Measurements from ENCODE around the gene TCN2.

Gene TCN2

DNA sequence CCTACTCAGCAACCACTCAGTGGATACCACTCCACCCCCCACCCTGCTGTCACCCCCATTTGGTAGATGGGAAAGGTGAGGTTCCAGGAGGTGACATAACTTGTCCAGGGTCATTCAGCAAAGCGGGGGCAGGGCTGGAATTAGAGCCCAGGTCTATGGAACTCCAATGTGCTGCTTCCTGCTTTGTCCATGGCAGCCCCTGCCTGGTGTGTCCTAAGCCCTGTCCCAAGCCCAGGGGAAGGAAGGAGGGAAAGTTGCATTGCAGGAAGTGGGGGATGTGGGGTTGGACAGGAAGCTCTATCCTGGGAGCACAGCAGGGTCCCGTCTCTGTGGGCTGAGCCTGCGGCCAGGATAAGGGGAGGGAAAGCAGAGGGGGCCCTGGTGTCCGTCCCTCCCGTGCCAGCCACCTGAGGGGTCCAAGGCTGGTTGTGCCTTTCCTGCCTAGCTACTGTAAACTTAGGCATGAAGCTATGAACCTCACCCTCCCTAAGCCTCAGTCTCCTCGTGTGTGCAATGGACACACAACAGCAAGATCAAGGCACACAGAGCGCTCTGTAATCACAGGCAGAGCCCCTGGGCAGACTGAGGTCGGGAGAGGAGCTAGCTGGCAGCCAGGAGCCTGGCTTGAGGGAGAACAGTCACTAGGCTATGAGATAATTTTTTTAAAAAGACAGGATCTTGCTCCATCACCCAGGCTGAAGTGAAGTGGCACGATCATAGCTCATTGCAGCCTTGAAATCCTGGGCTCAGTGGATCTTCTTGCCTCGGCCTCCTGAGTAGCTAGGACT lies 45.4 kb upstream of the TCN2 start:
- H4K8ac ChIP-seq (ENCODE audit: low read depth, low read length) = peak overlapping the region; percentile 1

DNA sequence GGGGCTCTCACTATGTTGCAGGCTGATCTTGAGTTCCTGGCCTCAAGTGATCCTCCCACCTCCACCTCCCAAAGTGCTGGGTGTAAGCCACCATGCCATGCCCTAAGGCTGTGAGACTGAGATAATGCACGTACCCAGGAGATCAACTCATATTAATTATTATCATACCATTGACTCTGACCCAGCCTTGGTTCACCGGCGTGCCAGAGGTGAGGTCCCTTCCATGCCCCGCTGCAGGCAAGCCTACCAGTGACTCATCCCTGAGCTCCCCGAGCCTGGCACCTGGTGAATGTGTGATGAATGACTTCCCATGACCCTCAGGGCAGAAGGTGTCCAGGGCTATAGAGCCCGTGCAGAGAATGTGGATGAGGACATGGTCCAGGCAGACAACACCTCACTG lies 44.6 kb upstream of the TCN2 start:
- DNase-seq = peak; percentile 19 to 50

More for the DNA sequence above, 45.4 kb upstream of the TCN2 start:
- H2AK5ac ChIP-seq (ENCODE audit: low read length) = no peak overlapping the region
- no peaks in the 10 kb centered on the region for H3K79me1 ChIP-seq (ENCODE audit: low read length)
- peaks cover 1% of the 10 kb centered on the region for H3K9me3 ChIP-seq (ENCODE audit: insufficient read depth, low read depth, low read length)
- no CpG with 5 or more reads among the region's 10 CpGs for WGBS (ENCODE audit: extremely low coverage, insufficient coverage, insufficient read length)
- H2BK12ac ChIP-seq (ENCODE audit: low read length) = no peak overlapping the region
- H3K9ac ChIP-seq (ENCODE audit: low read length) = peak overlapping the region; percentile 3
- no peaks in the 10 kb centered on the region for H3K79me2 ChIP-seq (ENCODE audit: control insufficient read depth, insufficient read depth, low read length, poor library complexity)
- H3K4me3 ChIP-seq (ENCODE audit: low read depth, low read length) = no peak overlapping the region
- no peak overlapping the region for H3K23ac ChIP-seq (ENCODE audit: low read length)
- H2BK5ac ChIP-seq (ENCODE audit: low read depth, low read length, poor library complexity) = no peak overlapping the region
- no peak overlapping the region for H3K14ac ChIP-seq (ENCODE audit: low read length)
- H3K4me1 ChIP-seq (ENCODE audit: control insufficient read depth in 1 of 2, insufficient read depth in 2 of 2, low read length in 2 of 2) = peaks cover 0 to 10% of the 10 kb centered on the region in 2 experiments
- H3K27me3 ChIP-seq (ENCODE audit: insufficient read depth, low read length) = no peaks in the 10 kb centered on the region
- no peak overlapping the region for H2BK120ac ChIP-seq (ENCODE audit: insufficient read depth, low read length, poor library complexity)
- H3K18ac ChIP-seq (ENCODE audit: low read length) = no peak overlapping the region
- H4K91ac ChIP-seq (ENCODE audit: low read depth, low read length) = peak overlapping the region; percentile 39
- H3K4me2 ChIP-seq (ENCODE audit: low read length) = no peak overlapping the region
- no peak overlapping the region for H2AFZ ChIP-seq (ENCODE audit: insufficient read depth, low read length, poor library complexity)
- no peaks in the 10 kb centered on the region for H3K36me3 ChIP-seq (ENCODE audit: control insufficient read depth in 1 of 2, insufficient read depth in 2 of 2, low read length in 2 of 2)
- H3K27ac ChIP-seq (ENCODE audit: low read depth, low read length) = no peak overlapping the region
- no peak for DNase-seq
- no peak overlapping the region for H3K4ac ChIP-seq (ENCODE audit: low read depth, low read length)
- H4K12ac ChIP-seq (ENCODE audit: low read depth, low read length) = no peak overlapping the region

DNA sequence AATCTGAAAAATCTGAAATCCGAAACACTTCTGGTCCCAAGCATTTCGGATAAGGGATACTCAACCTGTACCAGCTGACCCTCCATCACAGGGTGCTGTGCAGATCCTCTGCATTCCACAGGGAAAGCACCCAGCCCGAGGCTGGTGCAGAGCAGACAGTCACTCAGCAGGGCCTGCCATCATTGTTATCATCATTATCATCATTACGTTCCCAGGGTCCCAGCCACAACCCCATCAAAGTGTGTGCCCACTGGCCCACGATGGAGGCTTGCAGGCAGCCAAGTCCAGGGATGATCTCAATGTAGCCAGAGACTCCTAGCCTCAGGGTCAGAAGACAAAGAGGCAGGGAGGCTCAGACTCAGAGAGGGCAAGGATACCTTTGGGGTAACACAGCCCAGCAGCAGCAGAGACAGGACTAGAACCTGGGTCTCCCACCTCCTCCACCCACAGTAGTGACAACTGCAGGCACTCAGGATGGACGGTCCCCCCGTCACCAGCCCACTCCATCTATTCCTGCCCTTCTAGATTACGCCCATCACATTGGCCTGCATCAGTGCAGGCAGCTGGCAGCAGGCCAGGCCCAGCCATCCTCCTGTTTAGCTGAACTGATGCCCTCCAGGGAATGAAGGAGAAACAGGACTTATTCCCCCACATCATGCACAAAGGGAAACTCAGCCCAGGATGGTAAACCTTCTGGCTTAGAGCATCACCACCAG lies 42.8 kb upstream of the TCN2 start:
- Histone ChIP-seq H3K4ac (ENCODE audit: low read depth, low read length) (no peak overlapping the region), H3K27ac (ENCODE audit: low read depth, low read length) (no peak overlapping the region), H3K9ac (ENCODE audit: low read length) (no peak overlapping the region), H4K91ac (ENCODE audit: low read depth, low read length) (no peak overlapping the region), H2AK5ac (ENCODE audit: low read length) (no peak overlapping the region), H4K12ac (ENCODE audit: low read depth, low read length) (no peak overlapping the region), H3K23ac (ENCODE audit: low read length) (no peak overlapping the region), H2BK12ac (ENCODE audit: low read length) (no peak overlapping the region), H3K9me3 (ENCODE audit: insufficient read depth, low read depth, low read length) (no peaks in the 10 kb centered on the region), H3K79me2 (ENCODE audit: control insufficient read depth, insufficient read depth, low read length, poor library complexity) (no peaks in the 10 kb centered on the region), H2BK120ac (ENCODE audit: insufficient read depth, low read length, poor library complexity) (no peak overlapping the region), H3K4me3 (ENCODE audit: low read depth, low read length) (no peak overlapping the region), H3K4me1 (ENCODE audit: control insufficient read depth in 1 of 2, insufficient read depth in 2 of 2, low read length in 2 of 2) (peaks cover 0 to 10% of the 10 kb centered on the region in 2 experiments), H2BK5ac (ENCODE audit: low read depth, low read length, poor library complexity) (no peak overlapping the region), H4K8ac (ENCODE audit: low read depth, low read length) (no peak overlapping the region), H3K14ac (ENCODE audit: low read length) (no peak overlapping the region), H3K4me2 (ENCODE audit: low read length) (no peak overlapping the region), H2AFZ (ENCODE audit: insufficient read depth, low read length, poor library complexity) (no peak overlapping the region), H3K18ac (ENCODE audit: low read length) (no peak overlapping the region), H3K36me3 (ENCODE audit: control insufficient read depth in 1 of 2, insufficient read depth in 2 of 2, low read length in 2 of 2) (no peaks in the 10 kb centered on the region), H3K79me1 (ENCODE audit: low read length) (no peaks in the 10 kb centered on the region), H3K27me3 (ENCODE audit: insufficient read depth, low read length) (no peaks in the 10 kb centered on the region)
- DNase-seq = no peak
- WGBS (ENCODE audit: extremely low coverage, insufficient coverage, insufficient read length) = no CpG with 5 or more reads among the region's 8 CpGs

More for the DNA sequence above, 44.6 kb upstream of the TCN2 start:
- Histone ChIP-seq H2AFZ (ENCODE audit: insufficient read depth, low read length, poor library complexity) (no peak overlapping the region), H3K4me3 (ENCODE audit: low read depth, low read length) (no peak overlapping the region), H2BK120ac (ENCODE audit: insufficient read depth, low read length, poor library complexity) (no peak overlapping the region), H3K18ac (ENCODE audit: low read length) (no peak overlapping the region), H4K12ac (ENCODE audit: low read depth, low read length) (no peak overlapping the region), H3K79me1 (ENCODE audit: low read length) (no peaks in the 10 kb centered on the region), H2BK12ac (ENCODE audit: low read length) (no peak overlapping the region), H3K23ac (ENCODE audit: low read length) (no peak overlapping the region), H3K79me2 (ENCODE audit: control insufficient read depth, insufficient read depth, low read length, poor library complexity) (no peaks in the 10 kb centered on the region), H3K14ac (ENCODE audit: low read length) (no peak overlapping the region), H4K8ac (ENCODE audit: low read depth, low read length) (no peak overlapping the region), H3K27ac (ENCODE audit: low read depth, low read length) (no peak overlapping the region), H2BK5ac (ENCODE audit: low read depth, low read length, poor library complexity) (no peak overlapping the region), H3K27me3 (ENCODE audit: insufficient read depth, low read length) (no peaks in the 10 kb centered on the region), H2AK5ac (ENCODE audit: low read length) (no peak overlapping the region), H3K4me2 (ENCODE audit: low read length) (no peak overlapping the region), H3K36me3 (ENCODE audit: control insufficient read depth in 1 of 2, insufficient read depth in 2 of 2, low read length in 2 of 2) (no peaks in the 10 kb centered on the region), H3K4ac (ENCODE audit: low read depth, low read length) (no peak overlapping the region), H3K9me3 (ENCODE audit: insufficient read depth, low read depth, low read length) (no peaks in the 10 kb centered on the region), H4K91ac (ENCODE audit: low read depth, low read length) (no peak overlapping the region), H3K4me1 (ENCODE audit: control insufficient read depth in 1 of 2, insufficient read depth in 2 of 2, low read length in 2 of 2) (peaks cover 0 to 10% of the 10 kb centered on the region in 2 experiments), H3K9ac (ENCODE audit: low read length) (no peak overlapping the region)
- WGBS (ENCODE audit: extremely low coverage, insufficient coverage, insufficient read length) = no CpG with 5 or more reads among the region's 6 CpGs

DNA sequence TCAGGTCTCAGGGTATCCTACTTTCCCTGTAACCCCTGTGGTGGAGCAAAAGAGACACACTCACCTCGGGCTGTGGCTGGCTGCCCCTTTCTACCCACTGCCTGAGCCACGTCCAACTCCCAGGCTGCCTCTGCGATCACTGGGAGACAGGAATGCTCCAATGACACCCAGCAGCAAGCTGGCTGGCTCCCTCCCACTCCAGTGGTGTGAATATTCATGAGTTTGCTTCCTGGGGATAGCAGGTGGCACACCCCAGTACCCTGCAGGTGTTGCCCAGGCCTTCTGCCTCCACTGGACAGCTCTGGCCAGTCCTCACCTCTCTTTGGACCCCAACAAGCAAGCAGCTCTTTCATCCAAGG lies 42.2 kb upstream of the TCN2 start:
- no peak overlapping the region for H3K4ac ChIP-seq (ENCODE audit: low read depth, low read length)
- H3K4me3 ChIP-seq (ENCODE audit: low read depth, low read length) = no peak overlapping the region
- WGBS (ENCODE audit: extremely low coverage, insufficient coverage, insufficient read length) = no CpG with 5 or more reads among the region's 3 CpGs

More for the DNA sequence above, 42.2 kb upstream of the TCN2 start:
- no peak overlapping the region for H4K8ac ChIP-seq (ENCODE audit: low read depth, low read length)
- no peaks in the 10 kb centered on the region for H3K79me2 ChIP-seq (ENCODE audit: control insufficient read depth, insufficient read depth, low read length, poor library complexity)
- H3K14ac ChIP-seq (ENCODE audit: low read length) = no peak overlapping the region
- H2AFZ ChIP-seq (ENCODE audit: insufficient read depth, low read length, poor library complexity) = no peak overlapping the region
- H3K27me3 ChIP-seq (ENCODE audit: insufficient read depth, low read length) = no peaks in the 10 kb centered on the region
- H3K79me1 ChIP-seq (ENCODE audit: low read length) = no peaks in the 10 kb centered on the region
- H3K36me3 ChIP-seq (ENCODE audit: control insufficient read depth in 1 of 2, insufficient read depth in 2 of 2, low read length in 2 of 2) = no peaks in the 10 kb centered on the region
- H3K27ac ChIP-seq (ENCODE audit: low read depth, low read length) = no peak overlapping the region
- H3K9me3 ChIP-seq (ENCODE audit: insufficient read depth, low read depth, low read length) = no peaks in the 10 kb centered on the region
- H2BK12ac ChIP-seq (ENCODE audit: low read length) = no peak overlapping the region
- no peak overlapping the region for H4K91ac ChIP-seq (ENCODE audit: low read depth, low read length)
- H2BK120ac ChIP-seq (ENCODE audit: insufficient read depth, low read length, poor library complexity) = no peak overlapping the region
- no peak overlapping the region for H3K9ac ChIP-seq (ENCODE audit: low read length)
- H3K18ac ChIP-seq (ENCODE audit: low read length) = no peak overlapping the region
- H3K4me1 ChIP-seq (ENCODE audit: control insufficient read depth in 1 of 2, insufficient read depth in 2 of 2, low read length in 2 of 2) = peaks cover 0 to 10% of the 10 kb centered on the region in 2 experiments
- no peak overlapping the region for H2AK5ac ChIP-seq (ENCODE audit: low read length)
- no peak overlapping the region for H3K4me2 ChIP-seq (ENCODE audit: low read length)
- H3K23ac ChIP-seq (ENCODE audit: low read length) = no peak overlapping the region
- no peak overlapping the region for H2BK5ac ChIP-seq (ENCODE audit: low read depth, low read length, poor library complexity)
- H4K12ac ChIP-seq (ENCODE audit: low read depth, low read length) = no peak overlapping the region
- no peak for DNase-seq

All from trophoblast cell (in vitro differentiated cells and primary cell).